HEK293 (cell line): Measurements from ENCODE around the gene ZNF530.

Experiments used
- CTCF ChIA-PET: fragments of 350-600 bp; formaldehyde crosslinking; extraction: SDS; loops from one replicate; lab custom pipeline; 2021; ENCODE audit warnings: antibody characterized with exemption; lab: Yijun Ruan, JAX
- POLR2A ChIA-PET: fragments of 300-600 bp; formaldehyde crosslinking; extraction: SDS; loops from one replicate; lab custom pipeline; 2020; ENCODE audit warnings: antibody characterized with exemption, inconsistent platforms; lab: Yijun Ruan, JAX
- H3K27ac ChIP-seq: fragments of 200-500 bp; sonication (Bioruptor generic); 2 replicates; pipeline ENCODE4 v1.5.1; 2014; ENCODE audit warnings: low read depth, low read length, control low read depth, inconsistent platforms; ENCODE audit errors: extremely low read depth
- H3K36me3 ChIP-seq, 2 experiments: fragments of 200-500 bp in 1 of 2; sonication (Bioruptor generic) in 1 of 2; 1 replicate in 1 of 2; 2 replicates in 1 of 2; pipeline ENCODE4 v1.5.1; 2014 to 2017; ENCODE audit warnings: inconsistent platforms in 2 of 2, low read length in 2 of 2; ENCODE audit not compliant: control insufficient read depth in 2 of 2, insufficient read depth in 1 of 2
- H3K4me1 ChIP-seq: fragments of 200-500 bp; sonication (Bioruptor generic); 2 replicates; pipeline ENCODE4 v1.5.1; 2014; ENCODE audit warnings: mild to moderate bottlenecking, low read length, inconsistent platforms; ENCODE audit not compliant: control insufficient read depth, insufficient read depth
- H3K4me3 ChIP-seq: 2 replicates; pipeline ENCODE4 v1.5.1; 2011; ENCODE audit warnings: low read depth, mild to moderate bottlenecking, control low read depth, low read length, moderate library complexity
- H3K9me3 ChIP-seq: fragments of 200-500 bp; sonication (Bioruptor generic); 2 replicates; pipeline ENCODE4 v1.5.1; 2014; ENCODE audit warnings: low read depth, low read length, inconsistent platforms; ENCODE audit not compliant: control insufficient read depth, insufficient read depth
- KLF10 ChIP-seq: fragments of 450-650 bp; IDR thresholded peaks from 2 replicates; pipeline ENCODE4 v1.5.1; 2018; ENCODE audit warnings: missing biosample characterization, mild to moderate bottlenecking, missing genetic modification characterization
- MZF1 ChIP-seq: fragments of 450-650 bp; formaldehyde crosslinking; IDR thresholded peaks from 2 replicates; pipeline ENCODE4 v1.5.1; 2017; ENCODE audit warnings: missing biosample characterization, missing genetic modification characterization, borderline replicate concordance
- PRDM10 ChIP-seq: fragments of 450-650 bp; formaldehyde crosslinking; IDR thresholded peaks from 2 replicates; pipeline ENCODE4 v1.5.1; 2016; ENCODE audit warnings: missing biosample characterization, missing genetic modification characterization
- SETDB1 ChIP-seq: IDR thresholded peaks from one replicate; pipeline ENCODE4 v1.6.1; 2017; ENCODE audit warnings: mild to moderate bottlenecking, low read length, moderate library complexity, mixed read lengths; ENCODE audit not compliant: insufficient read length
- SP2 ChIP-seq: fragments of 450-650 bp; formaldehyde crosslinking; IDR thresholded peaks from 2 replicates; pipeline ENCODE4 v1.5.1; 2016; ENCODE audit warnings: missing biosample characterization, missing genetic modification characterization
- SP3 ChIP-seq: fragments of 450-650 bp; formaldehyde crosslinking; IDR thresholded peaks from 2 replicates; pipeline ENCODE4 v1.5.1; 2016; ENCODE audit warnings: missing biosample characterization, missing genetic modification characterization
- ZBTB20 ChIP-seq: fragments of 450-650 bp; formaldehyde crosslinking; IDR thresholded peaks from 2 replicates; pipeline ENCODE4 v1.5.1; 2016; ENCODE audit warnings: missing biosample characterization, missing genetic modification characterization
- ZBTB48 ChIP-seq: fragments of 450-650 bp; formaldehyde crosslinking; IDR thresholded peaks from 2 replicates; pipeline ENCODE4 v1.5.1; 2016; ENCODE audit warnings: missing biosample characterization, missing genetic modification characterization
- ZFP3 ChIP-seq: fragments of 450-650 bp; formaldehyde crosslinking; IDR thresholded peaks from 2 replicates; pipeline ENCODE4 v1.5.1; 2016; ENCODE audit warnings: low read depth, missing biosample characterization, missing genetic modification characterization
- ZIC2 ChIP-seq: fragments of 450-650 bp; formaldehyde crosslinking; IDR thresholded peaks from 2 replicates; pipeline ENCODE4 v1.5.1; 2016; ENCODE audit warnings: missing biosample characterization, missing genetic modification characterization
- ZNF18 ChIP-seq: fragments of 450-650 bp; formaldehyde crosslinking; IDR thresholded peaks from 2 replicates; pipeline ENCODE4 v1.5.1; 2016; ENCODE audit warnings: missing biosample characterization, missing genetic modification characterization
- ZNF211 ChIP-seq: fragments of 450-650 bp; formaldehyde crosslinking; IDR thresholded peaks from 2 replicates; pipeline ENCODE4 v1.5.1; 2016; ENCODE audit warnings: low read depth, missing biosample characterization, missing genetic modification characterization
- ZNF214 ChIP-seq: fragments of 450-650 bp; formaldehyde crosslinking; IDR thresholded peaks from 2 replicates; pipeline ENCODE4 v1.5.1; 2017; ENCODE audit warnings: missing biosample characterization, mild to moderate bottlenecking, missing genetic modification characterization, borderline replicate concordance
- ZNF324 ChIP-seq: fragments of 450-650 bp; formaldehyde crosslinking; IDR thresholded peaks from 2 replicates; pipeline ENCODE4 v1.5.1; 2016; ENCODE audit warnings: missing biosample characterization, missing genetic modification characterization
- ZNF394 ChIP-seq: fragments of 450-650 bp; formaldehyde crosslinking; IDR thresholded peaks from 2 replicates; pipeline ENCODE4 v1.5.1; 2016; ENCODE audit warnings: missing biosample characterization, missing genetic modification characterization, mild to moderate bottlenecking, moderate library complexity, borderline replicate concordance
- ZNF513 ChIP-seq: fragments of 450-650 bp; IDR thresholded peaks from 2 replicates; pipeline ENCODE4 v1.5.1; 2018; ENCODE audit warnings: missing biosample characterization, missing genetic modification characterization
- ZNF521 ChIP-seq: fragments of 450-650 bp; formaldehyde crosslinking; IDR thresholded peaks from 2 replicates; pipeline ENCODE4 v1.5.1; 2017; ENCODE audit warnings: missing biosample characterization, mild to moderate bottlenecking, missing genetic modification characterization
- ZNF707 ChIP-seq: fragments of 450-650 bp; formaldehyde crosslinking; IDR thresholded peaks from 2 replicates; pipeline ENCODE4 v1.5.1; 2016; ENCODE audit warnings: missing biosample characterization, missing genetic modification characterization

Gene ZNF530

GRCh38 chr19:57599377-57599760, 316 bp upstream of the ZNF530 start:
- POLR2A ChIA-PET: interaction anchor here (1.3 to 2.3 kb wide), 2 partner anchors 15 to 317 kb away, joined by 3 to 15 read pairs; partner anchors contain the start of genes ZNF134 and ZNF417
- CTCF ChIA-PET: interaction anchor here (0.5 to 0.9 kb wide), 3 partner anchors 33 to 1818 kb away, joined by 3 read pairs; no protein-coding TSS in a partner anchor
- Histone ChIP-seq H3K9me3 (no peaks in the 10 kb centered on the region; the same call in 1 of the 2 replicates), H3K27ac (peak overlapping the region; percentile 55; the same call in 1 of the 2 replicates), H3K36me3 (peaks cover 11 to 36% of the 10 kb centered on the region in 2 experiments), H3K4me3 (peak overlapping the region; percentile 97), H3K4me1 (0 out of 2 replicates have a peak, but pooled peaks cover 2% of the 10 kb centered on the region)
- TF ChIP-seq ZBTB20 (no peak), ZNF324 (tag by site-specific recombination) (no peak), ZBTB48 (tag by site-specific recombination) (no peak), SP3 (tag by site-specific recombination) (no peak), SP2 (tag by site-specific recombination) (no peak), MZF1 (tag by site-specific recombination) (no peak), PRDM10 (tag by site-specific recombination) (0 out of 2 replicates have a peak, but pooled peaks have one; percentile 47), ZNF394 (tag by site-specific recombination) (no peak)

GRCh38 chr19:57606931-57607330, 7.2 kb downstream of the ZNF530 start:
- Histone ChIP-seq H3K9me3 (peaks cover 2% of the 10 kb centered on the region; the same call in 1 of the 2 replicates), H3K4me1 (no peaks in the 10 kb centered on the region), H3K4me3 (no peak overlapping the region), H3K36me3 (peaks cover 39 to 70% of the 10 kb centered on the region in 2 experiments), H3K27ac (no peak overlapping the region)
- TF ChIP-seq ZFP3 (tag by site-specific recombination) (no peak), ZNF18 (tag by site-specific recombination) (peak; percentile 56; the same call in 1 of the 2 replicates), SETDB1 (peak; percentile 63), ZNF521 (tag by site-specific recombination) (no peak), ZNF214 (tag by site-specific recombination) (no peak), KLF10 (tag by site-specific recombination) (no peak)
- ChIA-PET POLR2A (interaction anchor here (0.5 kb wide), 1 partner anchor 250 kb away, joined by 4 read pairs; no protein-coding TSS in a partner anchor), CTCF (no interaction called here)

- no peak overlapping the region for H3K4me3 ChIP-seq
- CTCF ChIA-PET: no interaction called here
- no peaks in the 10 kb centered on the region for H3K4me1 ChIP-seq
- H3K36me3 ChIP-seq: peaks cover 24 to 40% of the 10 kb centered on the region in 2 experiments
- H3K27ac ChIP-seq: no peak overlapping the region
- TF ChIP-seq ZIC2: no peak
- TF ChIP-seq SETDB1: peak; percentile 62
- TF ChIP-seq ZNF707 (tag by site-specific recombination): no peak
- TF ChIP-seq ZNF513 (tag by site-specific recombination): no peak
- TF ChIP-seq ZNF211 (tag by site-specific recombination): no peak
- TF ChIP-seq, all 188 proteins: peak for 1
- peaks cover 9% of the 10 kb centered on the region for H3K9me3 ChIP-seq
- POLR2A ChIA-PET: no interaction called here
These were observed 11.4 kb downstream of the ZNF530 start for GRCh38 chr19:57611113-57611512.
